ENCODE results near the gene LPA. TPM values are rescaled to one million over a fixed set of nuclear protein-coding genes. Genes with fewer than 3 reads are reported as not detected.

Gene LPA
- total and polyA plus RNA-seq, 2 of the 13 experiments (the other 11 are each of a cell fraction or from before 2014, with no cell fraction given): not detected

DNA sequence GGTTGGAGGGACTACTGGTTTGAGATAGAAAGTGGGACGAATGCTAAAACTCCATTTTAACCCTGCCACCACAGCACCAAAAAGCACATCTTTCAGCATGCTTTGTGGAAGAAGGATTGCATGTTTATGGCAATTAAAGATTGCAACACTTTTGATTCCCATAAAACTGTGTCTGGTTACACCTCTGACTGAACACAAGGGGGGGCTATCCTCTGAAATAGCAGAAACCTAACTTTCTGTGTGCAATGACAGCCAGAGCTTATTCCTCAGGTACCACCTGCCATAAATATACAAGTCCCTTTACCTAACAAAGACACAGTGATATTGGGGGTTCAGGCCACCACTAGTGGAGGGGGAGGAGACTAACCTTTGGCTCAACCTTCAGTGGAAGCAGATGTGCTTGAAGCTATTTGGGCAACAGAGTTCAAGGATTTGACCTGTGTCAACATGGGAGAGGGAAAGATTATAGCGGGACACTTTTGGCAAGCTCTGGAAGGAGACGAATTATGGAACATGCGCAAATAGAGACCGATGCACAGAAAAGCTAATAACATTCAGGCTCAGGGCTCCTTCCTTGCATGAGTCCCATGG lies 28.4 kb upstream of the LPA start (continued):
- TF ChIP-seq ZFAT (CRISPR knock-in tag; conservative IDR thresholded peaks at IDR 0.05) (no peak), U2AF2 (IDR thresholded peaks at IDR 0.05; ENCODE audit: low read depth, low read length) (no peak), HOXA9 (CRISPR knock-in tag; IDR thresholded peaks at IDR 0.05; ENCODE audit: borderline replicate concordance) (no peak), ZNF557 (CRISPR knock-in tag; IDR thresholded peaks at IDR 0.05) (no peak), KLF13 (CRISPR knock-in tag; IDR thresholded peaks at IDR 0.05) (no peak), PITX1 (CRISPR knock-in tag; IDR thresholded peaks at IDR 0.05) (peak; percentile 48; the same call in 1 of the 2 replicates), ZNF569 (CRISPR knock-in tag; IDR thresholded peaks at IDR 0.05; ENCODE audit: borderline replicate concordance) (no peak), ZNF510 (CRISPR knock-in tag; IDR thresholded peaks at IDR 0.05; ENCODE audit: low read depth) (no peak), NFIC (IDR thresholded peaks at IDR 0.05; ENCODE audit: low read length) (0 out of 2 replicates have a peak, but pooled peaks have one; percentile 25), ZNF652 (CRISPR knock-in tag; IDR thresholded peaks at IDR 0.05; ENCODE audit: borderline replicate concordance, low read depth) (no peak), ZNF577 (CRISPR knock-in tag; IDR thresholded peaks at IDR 0.05; ENCODE audit: borderline replicate concordance, low read depth) (no peak), HOXD1 (CRISPR knock-in tag; IDR thresholded peaks at IDR 0.05) (no peak)
- TF ChIP-seq, protein P1, sequence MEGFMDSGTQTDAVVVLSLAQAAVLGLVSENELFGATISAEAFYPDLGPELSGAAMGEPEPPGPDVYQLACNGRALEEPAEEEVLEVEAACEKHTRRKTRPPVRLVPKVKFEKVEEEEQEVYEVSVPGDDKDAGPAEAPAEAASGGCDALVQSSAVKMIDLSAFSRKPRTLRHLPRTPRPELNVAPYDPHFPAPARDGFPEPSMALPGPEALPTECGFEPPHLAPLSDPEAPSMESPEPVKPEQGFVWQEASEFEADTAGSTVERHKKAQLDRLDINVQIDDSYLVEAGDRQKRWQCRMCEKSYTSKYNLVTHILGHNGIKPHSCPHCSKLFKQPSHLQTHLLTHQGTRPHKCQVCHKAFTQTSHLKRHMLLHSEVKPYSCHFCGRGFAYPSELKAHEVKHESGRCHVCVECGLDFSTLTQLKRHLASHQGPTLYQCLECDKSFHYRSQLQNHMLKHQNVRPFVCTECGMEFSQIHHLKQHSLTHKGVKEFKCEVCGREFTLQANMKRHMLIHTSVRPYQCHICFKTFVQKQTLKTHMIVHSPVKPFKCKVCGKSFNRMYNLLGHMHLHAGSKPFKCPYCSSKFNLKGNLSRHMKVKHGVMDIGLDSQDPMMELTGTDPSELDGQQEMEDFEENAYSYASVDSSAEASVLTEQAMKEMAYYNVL (CRISPR knock-in tag; IDR thresholded peaks at IDR 0.05; ENCODE audit: borderline replicate concordance): 0 out of 2 replicates have a peak, but pooled peaks have one; percentile 51
- TF ChIP-seq, protein P2, sequence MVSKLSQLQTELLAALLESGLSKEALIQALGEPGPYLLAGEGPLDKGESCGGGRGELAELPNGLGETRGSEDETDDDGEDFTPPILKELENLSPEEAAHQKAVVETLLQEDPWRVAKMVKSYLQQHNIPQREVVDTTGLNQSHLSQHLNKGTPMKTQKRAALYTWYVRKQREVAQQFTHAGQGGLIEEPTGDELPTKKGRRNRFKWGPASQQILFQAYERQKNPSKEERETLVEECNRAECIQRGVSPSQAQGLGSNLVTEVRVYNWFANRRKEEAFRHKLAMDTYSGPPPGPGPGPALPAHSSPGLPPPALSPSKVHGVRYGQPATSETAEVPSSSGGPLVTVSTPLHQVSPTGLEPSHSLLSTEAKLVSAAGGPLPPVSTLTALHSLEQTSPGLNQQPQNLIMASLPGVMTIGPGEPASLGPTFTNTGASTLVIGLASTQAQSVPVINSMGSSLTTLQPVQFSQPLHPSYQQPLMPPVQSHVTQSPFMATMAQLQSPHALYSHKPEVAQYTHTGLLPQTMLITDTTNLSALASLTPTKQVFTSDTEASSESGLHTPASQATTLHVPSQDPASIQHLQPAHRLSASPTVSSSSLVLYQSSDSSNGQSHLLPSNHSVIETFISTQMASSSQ (IDR thresholded peaks at IDR 0.05; ENCODE audit: low read depth): no peak
- TF ChIP-seq, protein P2 (CRISPR knock-in tag; IDR thresholded peaks at IDR 0.05; ENCODE audit: borderline replicate concordance): no peak
- TF ChIP-seq, protein P3, sequence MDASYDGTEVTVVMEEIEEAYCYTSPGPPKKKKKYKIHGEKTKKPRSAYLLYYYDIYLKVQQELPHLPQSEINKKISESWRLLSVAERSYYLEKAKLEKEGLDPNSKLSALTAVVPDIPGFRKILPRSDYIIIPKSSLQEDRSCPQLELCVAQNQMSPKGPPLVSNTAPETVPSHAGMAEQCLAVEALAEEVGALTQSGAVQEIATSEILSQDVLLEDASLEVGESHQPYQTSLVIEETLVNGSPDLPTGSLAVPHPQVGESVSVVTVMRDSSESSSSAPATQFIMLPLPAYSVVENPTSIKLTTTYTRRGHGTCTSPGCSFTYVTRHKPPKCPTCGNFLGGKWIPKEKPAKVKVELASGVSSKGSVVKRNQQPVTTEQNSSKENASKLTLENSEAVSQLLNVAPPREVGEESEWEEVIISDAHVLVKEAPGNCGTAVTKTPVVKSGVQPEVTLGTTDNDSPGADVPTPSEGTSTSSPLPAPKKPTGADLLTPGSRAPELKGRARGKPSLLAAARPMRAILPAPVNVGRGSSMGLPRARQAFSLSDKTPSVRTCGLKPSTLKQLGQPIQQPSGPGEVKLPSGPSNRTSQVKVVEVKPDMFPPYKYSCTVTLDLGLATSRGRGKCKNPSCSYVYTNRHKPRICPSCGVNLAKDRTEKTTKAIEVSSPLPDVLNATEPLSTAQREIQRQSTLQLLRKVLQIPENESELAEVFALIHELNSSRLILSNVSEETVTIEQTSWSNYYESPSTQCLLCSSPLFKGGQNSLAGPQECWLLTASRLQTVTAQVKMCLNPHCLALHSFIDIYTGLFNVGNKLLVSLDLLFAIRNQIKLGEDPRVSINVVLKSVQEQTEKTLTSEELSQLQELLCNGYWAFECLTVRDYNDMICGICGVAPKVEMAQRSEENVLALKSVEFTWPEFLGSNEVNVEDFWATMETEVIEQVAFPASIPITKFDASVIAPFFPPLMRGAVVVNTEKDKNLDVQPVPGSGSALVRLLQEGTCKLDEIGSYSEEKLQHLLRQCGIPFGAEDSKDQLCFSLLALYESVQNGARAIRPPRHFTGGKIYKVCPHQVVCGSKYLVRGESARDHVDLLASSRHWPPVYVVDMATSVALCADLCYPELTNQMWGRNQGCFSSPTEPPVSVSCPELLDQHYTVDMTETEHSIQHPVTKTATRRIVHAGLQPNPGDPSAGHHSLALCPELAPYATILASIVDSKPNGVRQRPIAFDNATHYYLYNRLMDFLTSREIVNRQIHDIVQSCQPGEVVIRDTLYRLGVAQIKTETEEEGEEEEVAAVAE (CRISPR knock-in tag; IDR thresholded peaks at IDR 0.05; ENCODE audit: borderline replicate concordance): no peak
- TF ChIP-seq, protein P4, sequence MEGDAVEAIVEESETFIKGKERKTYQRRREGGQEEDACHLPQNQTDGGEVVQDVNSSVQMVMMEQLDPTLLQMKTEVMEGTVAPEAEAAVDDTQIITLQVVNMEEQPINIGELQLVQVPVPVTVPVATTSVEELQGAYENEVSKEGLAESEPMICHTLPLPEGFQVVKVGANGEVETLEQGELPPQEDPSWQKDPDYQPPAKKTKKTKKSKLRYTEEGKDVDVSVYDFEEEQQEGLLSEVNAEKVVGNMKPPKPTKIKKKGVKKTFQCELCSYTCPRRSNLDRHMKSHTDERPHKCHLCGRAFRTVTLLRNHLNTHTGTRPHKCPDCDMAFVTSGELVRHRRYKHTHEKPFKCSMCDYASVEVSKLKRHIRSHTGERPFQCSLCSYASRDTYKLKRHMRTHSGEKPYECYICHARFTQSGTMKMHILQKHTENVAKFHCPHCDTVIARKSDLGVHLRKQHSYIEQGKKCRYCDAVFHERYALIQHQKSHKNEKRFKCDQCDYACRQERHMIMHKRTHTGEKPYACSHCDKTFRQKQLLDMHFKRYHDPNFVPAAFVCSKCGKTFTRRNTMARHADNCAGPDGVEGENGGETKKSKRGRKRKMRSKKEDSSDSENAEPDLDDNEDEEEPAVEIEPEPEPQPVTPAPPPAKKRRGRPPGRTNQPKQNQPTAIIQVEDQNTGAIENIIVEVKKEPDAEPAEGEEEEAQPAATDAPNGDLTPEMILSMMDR (CRISPR knock-in tag; IDR thresholded peaks at IDR 0.05): peak; percentile 50
